Cardiac muscle cell (in vitro differentiated cells and primary cell): Measurements from ENCODE around the gene GMPR2. TPM values are rescaled to one million over a fixed set of nuclear protein-coding genes. Genes with fewer than 3 reads are reported as not detected.

ENCODE experiments used
- DNase-seq, 2 donors: peaks; one replicate each; pipeline versions ENCODE4 v3.0.0 to v3.0.0-alpha.2; 2010 to 2017; ENCODE audit warnings: low read depth in 1 of 2, low spot score in 1 of 2
- H3K27ac ChIP-seq: fragments of 200-600 bp; sonication (generic); 2 replicates; pipeline ENCODE4 v1.5.1; 2016
- H3K27me3 ChIP-seq: fragments of 200-600 bp; sonication (generic); 2 replicates; pipeline ENCODE4 v1.6.0; 2016; ENCODE audit warnings: control low read depth
- H3K36me3 ChIP-seq: fragments of 200-600 bp; sonication (generic); 2 replicates; pipeline ENCODE4 v1.5.1; 2016; ENCODE audit warnings: control low read depth
- H3K4me1 ChIP-seq: fragments of 200-600 bp; sonication (generic); 2 replicates; pipeline ENCODE4 v1.8.1; 2017; ENCODE audit warnings: low read depth, mild to moderate bottlenecking, mixed run types
- H3K4me3 ChIP-seq: fragments of 200-600 bp; sonication (generic); 2 replicates; pipeline ENCODE4 v1.5.1; 2016; ENCODE audit warnings: mild to moderate bottlenecking
- H3K9me3 ChIP-seq: fragments of 200-600 bp; sonication (generic); 2 replicates; pipeline ENCODE4 v1.5.1; 2017; ENCODE audit warnings: low read depth, mild to moderate bottlenecking, control low read depth
- polyA plus RNA-seq: library from polyadenylated mRNA; unstranded; fragments of >200 nt; fragmentation: Nextera tagmentation; extraction: Ambion mirVana; gene quantifications from 2 replicates; pipeline ENCODE4 v1.2.1, GENCODE V29; 2016
- total RNA-seq: library from RNA; depleted of rRNA; stranded (reverse); fragments of >200 nt; gene quantifications from 2 replicates; pipeline ENCODE4 v1.2.3, GENCODE V29; 2016
- TF ChIP-seq, protein P1 (sequence below): IDR thresholded peaks from 2 replicates; pipeline ENCODE4 v1.5.1; 2012; ENCODE audit warnings: low read depth, mild to moderate bottlenecking, low read length

Gene GMPR2
- total and polyA plus RNA-seq, 2 experiments from 2014 or later, result 57.6 to 59.5 TPM

DNA sequence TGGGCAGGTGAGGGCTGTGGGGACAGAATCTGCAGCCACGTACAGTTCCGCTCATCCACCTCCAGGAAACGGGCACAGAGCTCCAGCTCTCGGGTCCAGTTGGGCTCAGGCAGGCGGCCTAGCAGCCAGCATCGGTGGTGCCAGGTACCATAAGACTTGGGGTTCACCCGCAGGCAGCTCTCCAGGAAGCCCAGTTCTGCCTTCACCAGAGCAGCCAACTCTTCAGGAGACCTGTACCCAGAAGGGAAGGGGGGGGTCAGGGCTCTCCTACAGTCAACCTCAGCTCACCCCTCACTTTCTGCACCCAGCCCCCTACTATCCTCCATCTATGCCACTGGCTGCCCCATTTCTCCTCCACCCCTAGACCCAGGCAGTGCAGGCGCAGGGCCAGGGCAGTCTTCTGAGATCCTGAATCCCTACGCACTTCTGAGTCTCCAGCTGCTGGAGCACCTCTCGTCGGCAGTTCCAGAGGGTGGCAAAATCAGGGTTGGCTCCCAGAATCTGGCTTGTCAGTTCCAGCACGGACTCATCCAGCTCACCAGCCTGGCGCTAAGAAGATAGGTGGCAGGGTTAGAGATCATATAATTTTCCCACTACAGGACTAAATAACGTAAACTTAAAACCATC, 37.3 kb downstream of the GMPR2 start:
- DNase-seq, result no peak
- Histone ChIP-seq H3K4me1 (no peaks in the 10 kb centered on the region), H3K27ac (no peak overlapping the region), H3K36me3 (no peaks in the 10 kb centered on the region), H3K9me3 (no peaks in the 10 kb centered on the region), H3K4me3 (no peak overlapping the region), H3K27me3 (no peaks in the 10 kb centered on the region)
- TF ChIP-seq, protein P1, sequence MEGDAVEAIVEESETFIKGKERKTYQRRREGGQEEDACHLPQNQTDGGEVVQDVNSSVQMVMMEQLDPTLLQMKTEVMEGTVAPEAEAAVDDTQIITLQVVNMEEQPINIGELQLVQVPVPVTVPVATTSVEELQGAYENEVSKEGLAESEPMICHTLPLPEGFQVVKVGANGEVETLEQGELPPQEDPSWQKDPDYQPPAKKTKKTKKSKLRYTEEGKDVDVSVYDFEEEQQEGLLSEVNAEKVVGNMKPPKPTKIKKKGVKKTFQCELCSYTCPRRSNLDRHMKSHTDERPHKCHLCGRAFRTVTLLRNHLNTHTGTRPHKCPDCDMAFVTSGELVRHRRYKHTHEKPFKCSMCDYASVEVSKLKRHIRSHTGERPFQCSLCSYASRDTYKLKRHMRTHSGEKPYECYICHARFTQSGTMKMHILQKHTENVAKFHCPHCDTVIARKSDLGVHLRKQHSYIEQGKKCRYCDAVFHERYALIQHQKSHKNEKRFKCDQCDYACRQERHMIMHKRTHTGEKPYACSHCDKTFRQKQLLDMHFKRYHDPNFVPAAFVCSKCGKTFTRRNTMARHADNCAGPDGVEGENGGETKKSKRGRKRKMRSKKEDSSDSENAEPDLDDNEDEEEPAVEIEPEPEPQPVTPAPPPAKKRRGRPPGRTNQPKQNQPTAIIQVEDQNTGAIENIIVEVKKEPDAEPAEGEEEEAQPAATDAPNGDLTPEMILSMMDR, result no peak

DNA sequence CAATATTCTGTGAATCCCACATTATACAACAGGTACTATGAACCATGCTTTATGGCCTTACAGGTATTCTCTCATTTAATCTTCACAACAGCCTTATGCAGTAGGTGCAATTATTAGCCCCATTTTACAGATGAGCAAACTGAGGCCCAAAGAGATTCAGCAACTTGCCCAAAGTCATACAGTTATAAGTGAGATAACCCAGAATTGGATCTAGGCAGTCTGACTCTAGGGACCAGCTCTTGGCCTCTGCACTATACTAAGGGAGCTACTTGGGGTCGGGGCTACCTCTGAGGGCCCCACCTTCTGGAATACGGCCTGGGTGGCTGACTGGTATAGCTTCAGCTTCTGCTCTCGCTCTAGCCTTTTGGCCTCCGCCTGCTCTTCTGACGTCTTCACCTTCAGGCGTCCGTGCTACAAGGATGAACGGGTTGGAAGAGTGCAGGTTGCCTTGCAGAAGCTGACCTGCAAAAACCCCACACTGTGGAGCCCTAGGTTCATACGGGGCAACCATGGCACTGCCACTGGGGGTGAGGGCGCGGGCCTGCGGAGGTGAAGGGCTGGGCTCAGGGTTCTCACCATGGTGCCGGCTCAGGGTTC, 37.9 kb downstream of the GMPR2 start:
- TF ChIP-seq, protein P1, result no peak
- H3K36me3 ChIP-seq, result no peaks in the 10 kb centered on the region
- H3K4me3 ChIP-seq, result peak overlapping the region; percentile 77
- H3K27me3 ChIP-seq, result no peaks in the 10 kb centered on the region
- peak overlapping the region; percentile 93 for H3K27ac ChIP-seq
- DNase-seq, result no peak
- H3K4me1 ChIP-seq, result no peaks in the 10 kb centered on the region
- H3K9me3 ChIP-seq, result no peaks in the 10 kb centered on the region

GRCh38 chr14:24271134-24271833, 38.6 kb downstream of the GMPR2 start, which contains the start of gene RABGGTA:
TSS of gene RABGGTA (minus strand) at chr14:24271597. CDS start at chr14:24271115, 482 bp downstream.
- H3K36me3 ChIP-seq, result no peaks in the 10 kb centered on the region
- TF ChIP-seq, protein P1, result peak; percentile 67
- H3K27ac ChIP-seq, result peak within 1 kb of the TSS; percentile 93
- no peaks in the 10 kb centered on the region for H3K4me1 ChIP-seq
- H3K27me3 ChIP-seq, result no peaks in the 10 kb centered on the region
- no peaks in the 10 kb centered on the region for H3K9me3 ChIP-seq
- peak within 1 kb of the TSS; percentile 77 for H3K4me3 ChIP-seq
- peak; percentile 92 to 94 for DNase-seq

DNA sequence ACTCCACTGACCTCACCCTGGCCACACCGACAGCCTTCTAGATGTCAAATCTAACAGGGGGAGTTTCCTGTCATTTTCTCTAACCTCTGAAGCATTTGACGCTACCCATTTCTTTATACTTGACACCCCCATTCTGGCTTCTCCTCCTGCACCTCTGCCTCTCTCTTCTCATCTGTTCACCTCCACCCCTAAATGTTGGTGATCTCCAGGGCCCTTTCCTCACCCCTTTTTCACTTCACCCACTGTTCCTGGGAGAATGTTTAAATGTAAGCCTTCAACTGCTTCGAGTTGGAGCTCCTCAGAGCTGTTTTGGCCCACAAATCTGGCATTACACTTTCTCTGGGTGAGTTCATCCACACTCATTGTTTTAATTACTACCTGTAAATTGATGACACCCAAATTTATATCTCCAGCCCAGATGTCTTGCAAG, 39.1 kb downstream of the GMPR2 start:
- TF ChIP-seq, protein P1, result no peak
- DNase-seq, result no peak
- H3K27me3 ChIP-seq, result no peaks in the 10 kb centered on the region
- no peak overlapping the region for H3K27ac ChIP-seq
- H3K4me3 ChIP-seq, result peak overlapping the region; percentile 77
- H3K36me3 ChIP-seq, result no peaks in the 10 kb centered on the region
- H3K4me1 ChIP-seq, result no peaks in the 10 kb centered on the region
- H3K9me3 ChIP-seq, result no peaks in the 10 kb centered on the region

DNA sequence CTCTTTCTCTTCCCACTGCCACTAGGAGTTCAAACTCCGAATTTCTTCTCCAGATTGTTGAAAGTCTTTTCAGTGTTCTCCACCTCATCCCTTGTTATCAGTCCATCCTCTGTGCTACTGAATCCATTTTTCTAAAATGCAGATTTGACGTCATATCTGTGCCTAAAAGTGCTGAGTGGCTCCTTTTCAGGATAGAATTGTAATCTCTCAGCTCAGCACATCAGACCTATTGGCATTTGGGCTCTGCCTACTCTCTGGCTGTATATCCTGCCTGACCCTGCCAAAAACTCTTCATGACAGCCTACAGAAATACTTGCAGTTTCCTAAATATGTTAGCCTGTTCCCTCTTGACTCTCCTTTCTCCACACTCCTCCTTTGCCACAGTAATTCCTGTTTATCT, 39.7 kb downstream of the GMPR2 start:
- Histone ChIP-seq H3K4me1 (no peaks in the 10 kb centered on the region), H3K4me3 (no peak overlapping the region), H3K9me3 (no peaks in the 10 kb centered on the region), H3K27me3 (no peaks in the 10 kb centered on the region), H3K27ac (no peak overlapping the region), H3K36me3 (no peaks in the 10 kb centered on the region)
- DNase-seq, result no peak
- TF ChIP-seq, protein P1, result no peak
